HepG2 (cell line): ENCODE results near the gene FIS1. TPM values are rescaled to one million over a fixed set of nuclear protein-coding genes. Genes with fewer than 3 reads are reported as not detected.
A peak's percentile ranks its signal among the peaks of the same experiment; 100 is the strongest.

ENCODE experiments used
- ATAC-seq: fragments of 200-7000 bp; cut with Tn5 transposase; 3 replicates; pipeline ENCODE4 v1.9.1; 2020; ENCODE audit warnings: mild to moderate bottlenecking, moderate library complexity
- BruUV-seq: library from RNA; stranded (reverse); fragments of 400-500 nt; replicated peaks from 2 replicates; lab custom pipeline; 2021; lab: Mats Ljungman, UMichigan
- CTCF ChIA-PET: fragments of 300-600 bp; formaldehyde crosslinking; extraction: SDS; loops from one replicate; lab custom pipeline; 2021; ENCODE audit warnings: low total read pairs, inconsistent platforms, low intra/inter-chr PET ratio; lab: Yijun Ruan, JAX
- POLR2A ChIA-PET: fragments of 350-600 bp; sonication (Branson Sonifier 250); formaldehyde crosslinking; loops from one replicate; lab custom pipeline; 2020; ENCODE audit warnings: antibody characterized with exemption, inconsistent platforms; lab: Yijun Ruan, JAX
- DNase-seq: peaks from one replicate; pipeline ENCODE4 v3.0.0-alpha.2; 2015; ENCODE audit warnings: low spot score
- FAIRE-seq: peaks from 3 replicates; lab custom pipeline; 2011; peaks lifted over from hg19 to GRCh38; lab: Jason Lieb, UNC
- H2AFZ ChIP-seq: one replicate; pipeline ENCODE4 v1.6.1; 2011; ENCODE audit warnings: low read length, inconsistent platforms
- H3K27ac ChIP-seq: fragments of 300-600 bp; 3 replicates; pipeline ENCODE4 v1.8.0; 2011; ENCODE audit warnings: mixed run types, mild to moderate bottlenecking, mixed read lengths, low read length, inconsistent platforms; ENCODE audit not compliant: insufficient read depth; ENCODE audit errors: extremely low read length
- H3K27me3 ChIP-seq, 2 experiments: fragments of 200-600 bp in 1 of 2; 2 replicates in 1 of 2; 3 replicates in 1 of 2; pipeline versions ENCODE4 v1.6.0 to v1.8.0; 2011; ENCODE audit warnings: low read length in 2 of 2, mild to moderate bottlenecking in 2 of 2, moderate library complexity in 2 of 2, inconsistent platforms in 1 of 2; ENCODE audit not compliant: insufficient read depth in 2 of 2, control insufficient read depth in 1 of 2
- H3K36me3 ChIP-seq, 2 experiments: fragments of 200-600 bp in 1 of 2; replicated peaks in 1 of 2; 2 replicates in 1 of 2; 3 replicates in 1 of 2; pipeline versions ENCODE4 v1.5.1 to v1.8.0; 2011; ENCODE audit warnings: low read length in 2 of 2, inconsistent platforms in 1 of 2; ENCODE audit not compliant: insufficient read depth in 2 of 2, control insufficient read depth in 1 of 2
- H3K4me1 ChIP-seq: 2 replicates; pipeline ENCODE4 v1.5.1; 2012; ENCODE audit warnings: low read length, inconsistent platforms; ENCODE audit not compliant: insufficient read depth
- H3K4me2 ChIP-seq: 2 replicates; pipeline ENCODE4 v1.6.0; 2011; ENCODE audit warnings: low read depth, low read length, inconsistent platforms
- H3K4me3 ChIP-seq, 3 experiments: fragments of 200-600 bp in 1 of 3; sonication (generic), shearing (Covaris generic) in 1 of 3; replicated peaks in 1 of 3; 2 replicates each; pipeline ENCODE4 v1.5.1; 2011 to 2016; ENCODE audit warnings: low read length in 3 of 3, inconsistent platforms in 2 of 3, low read depth in 2 of 3, mild to moderate bottlenecking in 2 of 3, control low read depth in 1 of 3, mixed read lengths in 1 of 3; ENCODE audit not compliant: insufficient read depth in 1 of 3
- H3K79me2 ChIP-seq: one replicate; pipeline ENCODE4 v1.6.1; 2011; ENCODE audit warnings: low read length, inconsistent platforms; ENCODE audit not compliant: insufficient read depth
- H3K9ac ChIP-seq: 2 replicates; pipeline ENCODE4 v1.6.0; 2011; ENCODE audit warnings: mild to moderate bottlenecking, low read depth, low read length, inconsistent platforms; ENCODE audit not compliant: insufficient read depth
- H3K9me3 ChIP-seq: 2 replicates; pipeline ENCODE4 v1.5.1; 2012; ENCODE audit warnings: mild to moderate bottlenecking, low read length
- H4K20me1 ChIP-seq: 2 replicates; pipeline ENCODE4 v1.6.0; 2011; ENCODE audit warnings: inconsistent platforms, mild to moderate bottlenecking, low read length, moderate library complexity; ENCODE audit not compliant: insufficient read depth
- GABPA ChIP-seq, 2 experiments: IDR thresholded peaks; 2 replicates each; pipeline ENCODE4 v1.6.1; 2011 to 2016; ENCODE audit warnings: low read depth in 2 of 2, low read length in 1 of 2, missing biosample characterization in 1 of 2, missing genetic modification characterization in 1 of 2
- IKZF1 ChIP-seq: fragments of 450-650 bp; IDR thresholded peaks from 2 replicates; pipeline ENCODE4 v1.7.1; 2016
- ISL2 ChIP-seq: sonication (generic); formaldehyde crosslinking; IDR thresholded peaks from 2 replicates; pipeline ENCODE4 v1.5.0; 2020; ENCODE audit warnings: missing genetic modification reagents
- MBD4 ChIP-seq: IDR thresholded peaks from 2 replicates; pipeline ENCODE4 v1.6.1; 2012; ENCODE audit warnings: low read length, inconsistent platforms, borderline replicate concordance
- POLR2AphosphoS5 ChIP-seq: IDR thresholded peaks from 2 replicates; pipeline ENCODE4 v1.6.1; 2012; ENCODE audit warnings: low read depth, low read length
- SNRNP70 ChIP-seq: fragments of 200-400 bp; formaldehyde crosslinking; IDR thresholded peaks from 2 replicates; pipeline ENCODE4 v1.6.1; 2017; ENCODE audit warnings: mild to moderate bottlenecking, low read depth, low read length, moderate library complexity
- SRSF1 ChIP-seq: fragments of 200-400 bp; formaldehyde crosslinking; optimal IDR thresholded peaks from 2 replicates; pipeline ENCODE3; 2017; ENCODE audit warnings: mild to moderate bottlenecking, low read depth, low read length, moderate library complexity
- SYNCRIP ChIP-seq: fragments of 200-400 bp; formaldehyde crosslinking; IDR thresholded peaks from 2 replicates; pipeline ENCODE4 v1.6.1; 2018; ENCODE audit warnings: mild to moderate bottlenecking, low read depth, low read length; ENCODE audit not compliant: insufficient read depth
- ZEB1 ChIP-seq: IDR thresholded peaks from 2 replicates; pipeline ENCODE4 v1.6.1; 2012; ENCODE audit warnings: mild to moderate bottlenecking, low read depth, inconsistent platforms; ENCODE audit not compliant: insufficient replicate concordance
- ZFY ChIP-seq: sonication (generic); formaldehyde crosslinking; IDR thresholded peaks from 2 replicates; pipeline ENCODE4 v1.4.0; 2020; ENCODE audit warnings: missing genetic modification reagents
- ZNF207 ChIP-seq: fragments of 450-650 bp; IDR thresholded peaks from 2 replicates; pipeline ENCODE4 v1.6.1; 2016; ENCODE audit warnings: antibody characterized with exemption, borderline replicate concordance
- ZNF543 ChIP-seq: sonication (generic); formaldehyde crosslinking; IDR thresholded peaks from 2 replicates; pipeline ENCODE4 v1.4.0; 2020; ENCODE audit warnings: mild to moderate bottlenecking, missing genetic modification reagents
- ZNF562 ChIP-seq: sonication (generic); formaldehyde crosslinking; IDR thresholded peaks from 2 replicates; pipeline ENCODE4 v1.8.0; 2022; ENCODE audit warnings: missing genetic modification reagents, borderline replicate concordance
- ZNF607 ChIP-seq: sonication (generic); formaldehyde crosslinking; IDR thresholded peaks from 2 replicates; pipeline ENCODE4 v1.5.1; 2020; ENCODE audit warnings: missing genetic modification reagents, mild to moderate bottlenecking, borderline replicate concordance
- ZNF792 ChIP-seq: IDR thresholded peaks from 2 replicates; pipeline ENCODE4 v1.6.1; 2016
- ZSCAN29 ChIP-seq: sonication (generic); formaldehyde crosslinking; conservative IDR thresholded peaks from 2 replicates; pipeline ENCODE4 v1.4.0; 2020; ENCODE audit warnings: mild to moderate bottlenecking, missing genetic modification reagents
- WGBS: methylation state at CpG from one replicate; pipeline ENCODE4 v1.1.6; 2017; ENCODE audit warnings: low lambda C conversion rate; 5-methylcytosine and 5-hydroxymethylcytosine counted together
- in situ Hi-C: cut with HindIII; loops from 2 replicates; pipeline ENCODE4 v1.10.0; 2017; ENCODE audit warnings: low pct_unique_long_range_greater_than_20kb; ENCODE audit not compliant: extremely low pct_ligation_motif_present
- intact Hi-C: fragments of 100-400 bp; cut with micrococcal nuclease; formaldehyde crosslinking; loops from one replicate; pipeline ENCODE4 v1.10.0; 2022; ENCODE audit not compliant: unreplicated experiment
- polyA plus RNA-seq, 8 experiments: library from polyadenylated mRNA; depleted of rRNA in 3 of 8; stranded (reverse) in 7 of 8; unstranded in 1 of 8; fragments of >200 nt; fragmentation: Illumina TruSeq in 4 of 8; extraction: Trizol in 4 of 8; gene quantifications; 2 replicates each; pipeline versions ENCODE4 v1.2.1 to v1.2.3, GENCODE V29; 2011 to 2016; ENCODE audit warnings: low read depth in 4 of 8, missing spikeins in 1 of 8, mixed read lengths in 1 of 8; ENCODE audit not compliant: insufficient read depth in 1 of 8
- total RNA-seq, 5 experiments: library from RNA; depleted of rRNA; stranded (reverse); fragments of >200 nt; fragmentation: Illumina TruSeq; extraction: Trizol; gene quantifications; 2 replicates each; pipeline ENCODE4 v1.2.3, GENCODE V29; 2016; ENCODE audit warnings: low read depth in 1 of 5
- TF ChIP-seq, protein P1 (sequence below): sonication (generic); formaldehyde crosslinking; conservative IDR thresholded peaks from 2 replicates; pipeline ENCODE4 v1.4.0; 2020; ENCODE audit warnings: missing genetic modification reagents
- TF ChIP-seq, protein P2 (sequence below): sonication (generic); formaldehyde crosslinking; IDR thresholded peaks from 2 replicates; pipeline ENCODE4 v1.5.0; 2020; ENCODE audit warnings: mild to moderate bottlenecking, missing genetic modification reagents, borderline replicate concordance
- TF ChIP-seq, protein P3 (sequence below): sonication (generic); formaldehyde crosslinking; IDR thresholded peaks from 2 replicates; pipeline ENCODE4 v1.4.0; 2020; ENCODE audit warnings: missing genetic modification reagents; ENCODE audit errors: not compliant biosample characterization

Gene FIS1
- total and polyA plus RNA-seq, 2 of the 13 experiments (the other 11 are each of a cell fraction or from before 2014, with no cell fraction given) = 97.5 to 101 TPM

DNA sequence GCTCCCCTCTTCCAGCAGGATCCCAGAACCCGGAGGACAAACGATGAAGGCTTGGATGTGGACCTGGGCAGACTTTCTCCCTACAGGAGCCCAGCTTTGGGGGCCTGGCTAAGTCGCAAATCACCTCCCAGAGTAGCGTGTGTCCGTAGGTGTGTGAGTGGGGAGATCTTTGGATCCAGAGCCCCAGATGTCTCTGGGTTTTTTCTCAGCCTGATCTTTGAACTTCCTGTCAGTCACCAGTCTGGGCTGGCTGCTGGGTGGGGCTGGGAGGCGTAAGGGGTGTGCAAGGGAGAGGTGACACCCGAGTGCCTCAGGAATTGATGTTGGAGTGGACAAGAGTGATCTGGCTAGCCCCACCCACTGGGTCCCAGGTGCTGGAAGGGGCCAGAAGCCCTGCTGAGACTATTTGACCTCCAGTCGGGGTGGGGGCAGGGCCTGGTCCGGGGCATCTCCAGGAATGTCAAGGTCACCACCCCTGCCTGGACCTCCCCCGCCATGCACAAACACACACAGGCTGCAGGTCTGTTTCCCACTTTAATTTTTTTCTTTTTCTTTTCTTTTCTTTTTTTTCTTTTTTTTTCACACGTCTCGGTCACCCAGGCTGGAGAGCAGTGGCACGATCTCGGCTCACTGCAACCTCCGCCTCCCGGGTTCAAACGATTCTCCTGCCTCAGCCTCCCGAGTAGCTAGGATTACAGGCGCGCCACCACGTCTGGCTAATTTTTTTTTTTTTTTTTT is 43.9 kb downstream of the FIS1 start, which contains the start of gene MOGAT3:
Gene MOGAT3 (minus strand): TSS at position 175 of the 738 bp plus-strand sequence. CDS start 182 bp downstream, outside the sequence.
- peaks cover 4 to 6% of the 10 kb centered on the region in 2 experiments; a peak in 3 of 5 replicates for H3K36me3 ChIP-seq
- no TSS peak for BruUV-seq
- ATAC-seq = peak; percentile 89
- in situ Hi-C loops = no loop called here
- H3K27me3 ChIP-seq = no peaks in the 10 kb centered on the region; a peak in 1 of 5 replicates
- peaks cover 3% of the 10 kb centered on the region; the same call in 1 of the 2 replicates for H4K20me1 ChIP-seq
- H3K9me3 ChIP-seq = no peaks in the 10 kb centered on the region
- H3K4me2 ChIP-seq = peak within 1 kb of the TSS; percentile 91
- H2AFZ ChIP-seq = no peak within 1 kb of the TSS
- H3K9ac ChIP-seq = peak within 1 kb of the TSS; percentile 89
- H3K4me1 ChIP-seq = peaks cover 49% of the 10 kb centered on the region
- FAIRE-seq = peak; percentile 99
- WGBS = under 1% methylated on average over 20 of the region's 21 CpGs
- intact Hi-C loops = loop anchor here (2.0 kb wide), 1 partner anchor 16 kb away; the partner anchor contains the start of gene PLOD3
- peak within 1 kb of the TSS; percentile 74 to 87 (median 84) for H3K4me3 ChIP-seq
- ChIA-PET POLR2A (interaction anchor here (0.5 to 11.6 kb wide), 18 partner anchors 7 to 349 kb away, joined by 3 to 202 read pairs (median 4); partner anchors contain the start of genes CLDN15, FIS1, PLOD3 and SRRT), CTCF (interaction anchor here (1.1 kb wide), 1 partner anchor 9 kb away, joined by 6 read pairs; no protein-coding TSS in a partner anchor)
- H3K27ac ChIP-seq = peak within 1 kb of the TSS; percentile 99
- peaks cover 12% of the 10 kb centered on the region for H3K79me2 ChIP-seq
- peak; percentile 98 for DNase-seq
- TF ChIP-seq SRSF1 = peak; percentile 45
- no peak for TF ChIP-seq ZNF207
- no peak for TF ChIP-seq SYNCRIP
- TF ChIP-seq, protein P1, sequence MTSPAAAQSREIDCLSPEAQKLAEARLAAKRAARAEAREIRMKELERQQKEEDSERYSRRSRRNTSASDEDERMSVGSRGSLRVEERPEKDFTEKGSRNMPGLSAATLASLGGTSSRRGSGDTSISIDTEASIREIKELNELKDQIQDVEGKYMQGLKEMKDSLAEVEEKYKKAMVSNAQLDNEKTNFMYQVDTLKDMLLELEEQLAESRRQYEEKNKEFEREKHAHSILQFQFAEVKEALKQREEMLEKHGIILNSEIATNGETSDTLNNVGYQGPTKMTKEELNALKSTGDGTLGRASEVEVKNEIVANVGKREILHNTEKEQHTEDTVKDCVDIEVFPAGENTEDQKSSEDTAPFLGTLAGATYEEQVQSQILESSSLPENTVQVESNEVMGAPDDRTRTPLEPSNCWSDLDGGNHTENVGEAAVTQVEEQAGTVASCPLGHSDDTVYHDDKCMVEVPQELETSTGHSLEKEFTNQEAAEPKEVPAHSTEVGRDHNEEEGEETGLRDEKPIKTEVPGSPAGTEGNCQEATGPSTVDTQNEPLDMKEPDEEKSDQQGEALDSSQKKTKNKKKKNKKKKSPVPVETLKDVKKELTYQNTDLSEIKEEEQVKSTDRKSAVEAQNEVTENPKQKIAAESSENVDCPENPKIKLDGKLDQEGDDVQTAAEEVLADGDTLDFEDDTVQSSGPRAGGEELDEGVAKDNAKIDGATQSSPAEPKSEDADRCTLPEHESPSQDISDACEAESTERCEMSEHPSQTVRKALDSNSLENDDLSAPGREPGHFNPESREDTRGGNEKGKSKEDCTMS (CRISPR knock-in tag) = no peak
- no peak for TF ChIP-seq MBD4
- no peak for TF ChIP-seq IKZF1
- TF ChIP-seq, protein P2, sequence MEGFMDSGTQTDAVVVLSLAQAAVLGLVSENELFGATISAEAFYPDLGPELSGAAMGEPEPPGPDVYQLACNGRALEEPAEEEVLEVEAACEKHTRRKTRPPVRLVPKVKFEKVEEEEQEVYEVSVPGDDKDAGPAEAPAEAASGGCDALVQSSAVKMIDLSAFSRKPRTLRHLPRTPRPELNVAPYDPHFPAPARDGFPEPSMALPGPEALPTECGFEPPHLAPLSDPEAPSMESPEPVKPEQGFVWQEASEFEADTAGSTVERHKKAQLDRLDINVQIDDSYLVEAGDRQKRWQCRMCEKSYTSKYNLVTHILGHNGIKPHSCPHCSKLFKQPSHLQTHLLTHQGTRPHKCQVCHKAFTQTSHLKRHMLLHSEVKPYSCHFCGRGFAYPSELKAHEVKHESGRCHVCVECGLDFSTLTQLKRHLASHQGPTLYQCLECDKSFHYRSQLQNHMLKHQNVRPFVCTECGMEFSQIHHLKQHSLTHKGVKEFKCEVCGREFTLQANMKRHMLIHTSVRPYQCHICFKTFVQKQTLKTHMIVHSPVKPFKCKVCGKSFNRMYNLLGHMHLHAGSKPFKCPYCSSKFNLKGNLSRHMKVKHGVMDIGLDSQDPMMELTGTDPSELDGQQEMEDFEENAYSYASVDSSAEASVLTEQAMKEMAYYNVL (CRISPR knock-in tag) = peak; percentile 20; the same call in 1 of the 2 replicates
- TF ChIP-seq GABPA (IDR thresholded peaks at IDR 0.05; ENCODE audit: low read depth, low read length) = no peak
- peak; percentile 41; the same call in 1 of the 2 replicates for TF ChIP-seq GABPA (CRISPR knock-in tag; IDR thresholded peaks at IDR 0.05; ENCODE audit: low read depth)
- TF ChIP-seq POLR2AphosphoS5 = peak; percentile 99
- no peak for TF ChIP-seq ISL2
- TF ChIP-seq, protein P3, sequence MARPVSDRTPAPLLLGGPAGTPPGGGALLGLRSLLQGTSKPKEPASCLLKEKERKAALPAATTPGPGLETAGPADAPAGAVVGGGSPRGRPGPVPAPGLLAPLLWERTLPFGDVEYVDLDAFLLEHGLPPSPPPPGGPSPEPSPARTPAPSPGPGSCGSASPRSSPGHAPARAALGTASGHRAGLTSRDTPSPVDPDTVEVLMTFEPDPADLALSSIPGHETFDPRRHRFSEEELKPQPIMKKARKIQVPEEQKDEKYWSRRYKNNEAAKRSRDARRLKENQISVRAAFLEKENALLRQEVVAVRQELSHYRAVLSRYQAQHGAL (CRISPR knock-in tag) = no peak
- TF ChIP-seq ZNF607 (CRISPR knock-in tag) = peak; percentile 42; the same call in 1 of the 2 replicates
- TF ChIP-seq SNRNP70 = no peak
- TF ChIP-seq ZEB1 = no peak
- peak; percentile 14; the same call in 1 of the 2 replicates for TF ChIP-seq ZSCAN29 (CRISPR knock-in tag)
- no peak for TF ChIP-seq ZNF543
- TF ChIP-seq ZNF562 (CRISPR knock-in tag) = no peak
- peak; percentile 67 for TF ChIP-seq ZNF792 (CRISPR knock-in tag)
- TF ChIP-seq ZFY = peak; percentile 43; the same call in 1 of the 2 replicates
